ENCODE results near the gene SLC39A10.

- no peak for TF ChIP-seq CTCF (IDR thresholded peaks at IDR 0.05)
- no peak for TF ChIP-seq POLR2A (IDR thresholded peaks at IDR 0.05)
These were observed 17.6 kb downstream of the SLC39A10 start for GRCh38 chr2:195674491-195675221.

Data from ovary (tissue), 3 donors.